ENCODE results near the gene VAV1.

The VAV1 gene, protein sequence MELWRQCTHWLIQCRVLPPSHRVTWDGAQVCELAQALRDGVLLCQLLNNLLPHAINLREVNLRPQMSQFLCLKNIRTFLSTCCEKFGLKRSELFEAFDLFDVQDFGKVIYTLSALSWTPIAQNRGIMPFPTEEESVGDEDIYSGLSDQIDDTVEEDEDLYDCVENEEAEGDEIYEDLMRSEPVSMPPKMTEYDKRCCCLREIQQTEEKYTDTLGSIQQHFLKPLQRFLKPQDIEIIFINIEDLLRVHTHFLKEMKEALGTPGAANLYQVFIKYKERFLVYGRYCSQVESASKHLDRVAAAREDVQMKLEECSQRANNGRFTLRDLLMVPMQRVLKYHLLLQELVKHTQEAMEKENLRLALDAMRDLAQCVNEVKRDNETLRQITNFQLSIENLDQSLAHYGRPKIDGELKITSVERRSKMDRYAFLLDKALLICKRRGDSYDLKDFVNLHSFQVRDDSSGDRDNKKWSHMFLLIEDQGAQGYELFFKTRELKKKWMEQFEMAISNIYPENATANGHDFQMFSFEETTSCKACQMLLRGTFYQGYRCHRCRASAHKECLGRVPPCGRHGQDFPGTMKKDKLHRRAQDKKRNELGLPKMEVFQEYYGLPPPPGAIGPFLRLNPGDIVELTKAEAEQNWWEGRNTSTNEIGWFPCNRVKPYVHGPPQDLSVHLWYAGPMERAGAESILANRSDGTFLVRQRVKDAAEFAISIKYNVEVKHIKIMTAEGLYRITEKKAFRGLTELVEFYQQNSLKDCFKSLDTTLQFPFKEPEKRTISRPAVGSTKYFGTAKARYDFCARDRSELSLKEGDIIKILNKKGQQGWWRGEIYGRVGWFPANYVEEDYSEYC

GRCh38 chr19:6772028-6772865, at the start of gene VAV1:
Gene VAV1, plus strand, starts transcription at chr19:6772708. Its CDS starts 100 bp downstream, at chr19:6772808.
- Mint-ChIP-seq H3K27me3 (no peaks in the 10 kb centered on the region), H3K27ac (peak within 1 kb of the TSS; percentile 94 to 95), H3K9me3 (peaks cover 15 to 30% of the 10 kb centered on the region in 2 donors), H3K4me1 (peaks cover 58% of the 10 kb centered on the region), H3K4me3 (peak within 1 kb of the TSS; percentile 96 to 98)
- DNase-seq = peak; percentile 80 to 86
- peak; percentile 72 for ATAC-seq

GRCh38 chr19:6723108-6723618, 49.3 kb upstream of the VAV1 start:
- Mint-ChIP-seq H3K27ac (no peak overlapping the region), H3K4me1 (peaks cover 34% of the 10 kb centered on the region), H3K27me3 (no peaks in the 10 kb centered on the region), H3K4me3 (peak overlapping the region in 1 of 2 donors; percentile 11), H3K9me3 (no peaks in the 10 kb centered on the region)
- DNase-seq (no peak), ATAC-seq (no peak)

DNA sequence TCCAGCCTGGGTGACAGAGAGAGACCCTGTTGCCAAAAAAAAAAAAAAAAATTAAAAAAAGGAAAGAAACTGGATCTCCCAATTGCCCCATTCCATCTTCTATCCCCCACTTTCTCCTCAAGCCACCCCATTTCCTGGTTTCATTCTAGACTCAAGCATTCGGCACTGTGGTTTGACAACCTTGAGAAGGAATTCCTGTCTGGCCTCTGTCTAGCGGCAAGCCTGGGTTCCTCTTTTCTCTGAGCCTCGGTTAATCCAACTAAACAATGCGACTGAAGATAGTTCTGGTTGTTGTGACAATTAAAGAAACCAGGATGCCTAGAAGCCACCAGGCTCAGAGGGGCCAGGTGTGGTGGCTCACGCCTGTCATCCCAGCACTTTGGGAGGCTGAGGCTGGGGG, 48.8 kb upstream of the VAV1 start:
- peaks cover 34% of the 10 kb centered on the region for H3K4me1 Mint-ChIP-seq
- no peak overlapping the region for H3K27ac Mint-ChIP-seq
- no peaks in the 10 kb centered on the region for H3K27me3 Mint-ChIP-seq
- DNase-seq = no peak
- ATAC-seq = no peak
- H3K9me3 Mint-ChIP-seq = no peaks in the 10 kb centered on the region
- H3K4me3 Mint-ChIP-seq = no peak overlapping the region

DNA sequence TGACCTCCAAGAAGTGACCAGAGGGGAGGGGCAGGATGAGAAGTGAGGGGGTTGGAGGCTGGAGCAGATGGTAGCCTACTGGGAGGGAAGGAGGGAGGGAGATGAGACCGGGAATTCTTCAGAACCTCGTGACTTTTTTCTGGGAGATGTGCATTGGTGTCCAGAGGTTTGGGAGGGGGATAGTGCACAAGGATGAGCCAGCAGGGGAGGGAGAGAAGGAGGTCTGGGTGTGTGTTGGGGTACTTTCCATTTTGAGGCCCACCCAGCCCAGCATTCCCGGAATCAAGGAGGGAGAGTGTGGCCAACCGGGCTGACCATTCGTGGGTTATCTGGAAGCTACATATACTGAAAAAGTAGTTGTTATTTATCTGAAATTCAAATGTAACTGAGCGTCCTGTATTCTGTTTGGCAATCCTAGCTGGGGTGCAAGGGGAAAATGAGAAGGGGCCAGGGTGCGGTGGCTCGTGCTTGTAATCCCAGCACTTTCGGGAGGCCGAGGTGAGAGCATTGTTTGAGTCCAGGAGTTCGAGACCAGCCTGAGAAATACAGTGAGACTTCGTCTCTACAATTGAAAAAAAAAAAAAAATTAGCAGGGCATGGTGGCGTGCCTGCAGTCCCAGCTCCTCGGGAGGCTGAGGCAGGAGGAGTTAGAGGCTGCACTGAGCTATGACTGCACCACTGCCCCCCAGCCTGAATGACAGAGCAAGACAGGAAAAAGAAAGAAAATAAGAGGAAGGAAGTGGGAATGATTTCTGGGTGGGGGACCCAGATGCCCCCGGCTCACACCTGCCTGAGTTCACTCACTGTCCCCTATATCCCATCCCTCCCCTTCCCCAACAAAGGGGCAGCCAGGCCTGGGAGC, 47.6 kb upstream of the VAV1 start:
- peaks cover 28% of the 10 kb centered on the region for H3K4me1 Mint-ChIP-seq
- H3K4me3 Mint-ChIP-seq = no peak overlapping the region
- ATAC-seq (no peak), DNase-seq (no peak)
- no peaks in the 10 kb centered on the region for H3K27me3 Mint-ChIP-seq
- no peak overlapping the region for H3K27ac Mint-ChIP-seq
- H3K9me3 Mint-ChIP-seq = no peaks in the 10 kb centered on the region

- ATAC-seq (no peak), DNase-seq (no peak)
- Mint-ChIP-seq H3K9me3 (no peaks in the 10 kb centered on the region), H3K27ac (peak overlapping the region in 1 of 2 donors; percentile 59), H3K4me3 (no peak overlapping the region), H3K4me1 (peaks cover 20% of the 10 kb centered on the region), H3K27me3 (no peaks in the 10 kb centered on the region)
Observed at GRCh38 chr19:6725513-6726231, 46.8 kb upstream of the VAV1 start.

GRCh38 chr19:6728346-6728745, 44.2 kb upstream of the VAV1 start:
- peaks cover 9% of the 10 kb centered on the region for H3K4me1 Mint-ChIP-seq
- no peak overlapping the region for H3K27ac Mint-ChIP-seq
- no peak for DNase-seq
- H3K27me3 Mint-ChIP-seq = no peaks in the 10 kb centered on the region
- ATAC-seq = no peak
- H3K4me3 Mint-ChIP-seq = no peak overlapping the region
- H3K9me3 Mint-ChIP-seq = no peaks in the 10 kb centered on the region

- Mint-ChIP-seq H3K9me3 (no peaks in the 10 kb centered on the region), H3K27me3 (no peaks in the 10 kb centered on the region), H3K4me1 (peaks cover 13% of the 10 kb centered on the region), H3K4me3 (no peak overlapping the region), H3K27ac (no peak overlapping the region)
- no peak for DNase-seq
- ATAC-seq = no peak
Observed at GRCh38 chr19:6729573-6730152, 42.8 kb upstream of the VAV1 start.

DNA sequence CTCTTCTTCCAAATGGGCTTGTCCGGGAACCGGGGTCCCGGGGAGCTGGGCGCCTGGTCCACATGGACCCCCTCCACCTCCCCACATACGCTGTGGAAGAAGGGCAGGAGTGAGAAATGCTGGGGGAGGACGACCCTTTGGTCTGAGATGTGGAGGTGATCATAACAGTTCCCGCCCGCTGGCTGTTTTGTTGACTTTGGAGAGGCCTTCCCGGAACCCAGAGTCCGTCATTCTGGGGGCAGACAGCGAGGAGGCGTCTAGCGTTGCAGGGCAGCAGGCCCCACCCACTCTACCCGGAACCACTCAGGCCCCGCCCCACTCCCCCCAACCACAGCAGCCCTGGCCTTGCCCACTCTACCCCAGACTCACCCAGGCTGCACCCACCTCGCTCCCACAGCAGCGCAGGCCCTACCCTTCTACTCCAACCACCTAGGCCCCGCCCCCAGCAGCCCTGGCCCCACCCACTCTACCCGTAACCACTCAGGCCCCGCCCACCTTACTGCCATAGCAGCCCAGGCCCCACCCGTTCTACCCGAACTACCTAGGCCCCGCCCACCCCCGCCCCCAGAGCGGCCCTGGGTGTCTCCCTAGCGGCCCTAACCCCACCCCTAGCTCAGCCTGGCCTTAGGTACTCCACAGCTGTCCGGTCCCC, 42.2 kb upstream of the VAV1 start:
- Mint-ChIP-seq H3K27ac (no peak overlapping the region), H3K9me3 (no peaks in the 10 kb centered on the region), H3K4me1 (peaks cover 11% of the 10 kb centered on the region), H3K4me3 (no peak overlapping the region), H3K27me3 (no peaks in the 10 kb centered on the region)
- ATAC-seq = peak; percentile 35
- no peak for DNase-seq

DNA sequence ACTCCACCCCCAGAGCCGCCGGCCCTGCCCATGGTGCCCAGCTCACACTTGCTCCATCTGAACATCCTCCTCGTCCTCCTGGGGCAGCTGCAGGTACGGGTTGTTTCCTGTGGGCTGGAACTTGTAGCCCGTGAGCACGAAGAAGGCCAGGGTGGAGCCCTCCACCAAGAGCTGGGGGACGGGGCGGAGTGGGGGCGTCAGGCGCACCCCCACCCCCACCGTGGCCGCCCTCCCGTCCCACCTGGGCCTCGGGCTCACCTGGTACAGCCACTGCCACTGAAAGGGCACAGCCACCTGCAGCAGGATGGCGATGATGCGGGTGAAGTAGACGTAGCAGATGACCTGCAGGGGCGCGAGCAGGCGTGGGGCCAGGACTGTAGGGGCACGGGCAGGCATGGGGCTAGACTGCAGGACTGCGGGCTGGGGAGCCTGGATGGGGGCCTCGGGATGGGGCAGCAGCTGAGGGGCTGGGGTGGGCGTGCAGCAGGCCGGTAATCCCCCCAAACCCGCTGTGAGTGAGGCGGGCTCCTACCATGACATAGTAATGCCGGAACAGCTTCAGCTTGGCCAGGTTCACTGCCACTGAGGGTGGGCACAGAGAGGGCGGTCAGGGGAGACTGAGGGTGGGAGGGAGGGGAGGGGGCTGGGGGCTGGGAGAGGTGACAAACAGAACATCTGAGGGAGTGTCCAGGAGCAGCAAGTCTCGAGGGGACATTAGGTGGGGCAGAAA, 41.4 kb upstream of the VAV1 start:
- H3K4me3 Mint-ChIP-seq = no peak overlapping the region
- no peak for DNase-seq
- no peaks in the 10 kb centered on the region for H3K27me3 Mint-ChIP-seq
- peaks cover 14% of the 10 kb centered on the region for H3K4me1 Mint-ChIP-seq
- no peak overlapping the region for H3K27ac Mint-ChIP-seq
- peak; percentile 22 for ATAC-seq
- H3K9me3 Mint-ChIP-seq = no peaks in the 10 kb centered on the region

DNA sequence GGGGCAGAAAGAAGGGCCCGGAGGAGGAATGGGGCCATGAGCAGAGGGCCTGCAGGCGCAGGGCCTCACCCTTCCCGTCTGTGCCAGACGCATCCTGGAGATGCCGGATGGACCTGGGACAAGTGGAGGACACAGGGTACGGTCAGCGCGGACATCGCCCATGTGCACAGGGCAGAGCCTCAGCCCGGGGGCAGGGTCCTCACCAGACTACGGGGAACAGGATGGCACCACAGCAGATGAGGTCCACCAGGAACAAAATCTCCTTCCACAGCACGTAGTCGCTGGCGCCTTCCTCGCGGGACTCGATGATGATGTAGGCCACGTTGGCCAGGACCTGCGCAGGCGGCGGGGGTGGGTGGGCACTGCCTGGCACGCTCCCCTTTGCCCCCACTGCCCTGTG, 40.7 kb upstream of the VAV1 start:
- Mint-ChIP-seq H3K27ac (no peak overlapping the region), H3K4me3 (no peak overlapping the region), H3K9me3 (no peaks in the 10 kb centered on the region), H3K27me3 (no peaks in the 10 kb centered on the region), H3K4me1 (peaks cover 17% of the 10 kb centered on the region)
- no peak for DNase-seq
- no peak for ATAC-seq

- ATAC-seq (no peak), DNase-seq (no peak)
- H3K4me3 Mint-ChIP-seq = no peak overlapping the region
- peaks cover 19% of the 10 kb centered on the region for H3K4me1 Mint-ChIP-seq
- H3K9me3 Mint-ChIP-seq = no peaks in the 10 kb centered on the region
- no peaks in the 10 kb centered on the region for H3K27me3 Mint-ChIP-seq
- H3K27ac Mint-ChIP-seq = no peak overlapping the region
Observed at GRCh38 chr19:6732803-6733337, 39.6 kb upstream of the VAV1 start.

DNA sequence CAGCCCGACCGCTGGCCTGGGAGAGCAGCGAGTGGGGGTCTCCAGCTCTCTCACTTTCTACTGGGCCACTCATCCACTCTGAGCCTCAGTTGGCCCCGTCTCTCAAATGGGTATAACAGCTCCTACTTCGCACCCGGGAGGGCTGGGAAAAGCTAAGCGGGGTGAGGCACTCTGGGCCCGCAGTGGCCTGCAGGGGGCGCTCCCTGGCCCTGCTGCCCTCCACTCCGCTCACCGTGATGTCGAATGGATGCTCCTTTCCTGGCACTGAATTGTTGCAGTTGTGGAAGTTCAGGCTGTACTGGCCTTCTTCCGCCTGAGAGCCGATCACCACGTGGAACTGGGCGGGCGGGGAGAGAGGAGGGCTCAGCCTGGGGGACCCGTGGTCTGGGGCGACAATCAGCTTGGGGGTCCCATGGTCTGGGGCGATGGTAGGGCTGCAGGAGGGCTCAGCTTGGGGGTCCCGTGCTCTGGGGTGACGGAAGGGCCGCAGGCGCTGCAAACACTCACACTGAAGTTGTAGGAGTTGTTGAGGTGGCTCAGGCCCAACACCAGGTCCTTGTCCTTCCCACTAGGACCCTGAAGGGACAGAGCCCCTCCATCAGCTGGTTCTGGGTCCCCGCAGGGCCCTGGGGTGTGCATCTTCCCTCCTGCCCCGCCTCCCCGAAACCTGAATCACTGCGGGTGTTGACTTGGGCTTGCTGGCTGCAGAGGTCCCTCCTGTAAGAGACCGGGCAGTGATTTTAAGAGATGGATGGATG, 39.0 kb upstream of the VAV1 start:
- Mint-ChIP-seq H3K4me3 (no peak overlapping the region), H3K9me3 (no peaks in the 10 kb centered on the region), H3K4me1 (peaks cover 25% of the 10 kb centered on the region), H3K27me3 (no peaks in the 10 kb centered on the region), H3K27ac (peak overlapping the region in 1 of 2 donors; percentile 80)
- DNase-seq (no peak), ATAC-seq (no peak)
